ENCODE measurements around the gene PLPPR5. TPM values are rescaled to one million over a fixed set of nuclear protein-coding genes. Genes with fewer than 3 reads are reported as not detected.

PLPPR5 gene
- total RNA-seq, 1 donor from 2014 or later, result 0.17 TPM

DNA sequence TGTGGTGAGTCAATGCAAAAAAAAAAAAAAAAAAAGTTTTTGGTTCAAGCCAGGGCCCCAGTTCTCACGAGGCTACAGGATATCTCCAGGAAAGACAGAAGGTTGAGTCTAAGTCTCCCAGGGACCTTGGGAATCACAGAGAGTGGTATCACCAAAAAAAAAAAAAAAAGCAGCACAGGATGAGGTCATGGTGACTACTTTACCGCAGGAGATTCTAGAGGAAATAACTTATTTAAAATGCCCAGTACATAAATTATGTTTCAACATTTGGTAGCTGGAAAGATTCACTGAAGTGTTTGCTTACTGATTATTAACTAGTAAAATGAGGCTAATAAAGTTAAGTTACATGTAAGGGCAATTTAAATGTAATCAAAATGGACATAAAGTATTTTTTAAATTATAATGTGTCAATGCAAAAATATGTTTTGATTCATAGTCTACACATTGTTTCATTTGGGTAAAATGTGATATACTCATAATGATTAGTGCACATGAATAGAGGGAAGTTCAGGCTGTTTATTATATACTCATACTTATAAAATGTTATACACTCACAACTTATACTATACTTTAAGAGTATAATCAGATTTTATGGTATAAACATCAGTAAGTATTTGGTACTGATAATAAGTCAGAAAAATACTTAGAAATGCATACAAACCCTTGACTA is 84.1 kb downstream of the PLPPR5 start:
- no peak for DNase-seq (ENCODE audit: low read depth)
- no peak overlapping the region for H3K4me3 ChIP-seq (ENCODE audit: low read depth, low read length)
- TF ChIP-seq, protein P1, sequence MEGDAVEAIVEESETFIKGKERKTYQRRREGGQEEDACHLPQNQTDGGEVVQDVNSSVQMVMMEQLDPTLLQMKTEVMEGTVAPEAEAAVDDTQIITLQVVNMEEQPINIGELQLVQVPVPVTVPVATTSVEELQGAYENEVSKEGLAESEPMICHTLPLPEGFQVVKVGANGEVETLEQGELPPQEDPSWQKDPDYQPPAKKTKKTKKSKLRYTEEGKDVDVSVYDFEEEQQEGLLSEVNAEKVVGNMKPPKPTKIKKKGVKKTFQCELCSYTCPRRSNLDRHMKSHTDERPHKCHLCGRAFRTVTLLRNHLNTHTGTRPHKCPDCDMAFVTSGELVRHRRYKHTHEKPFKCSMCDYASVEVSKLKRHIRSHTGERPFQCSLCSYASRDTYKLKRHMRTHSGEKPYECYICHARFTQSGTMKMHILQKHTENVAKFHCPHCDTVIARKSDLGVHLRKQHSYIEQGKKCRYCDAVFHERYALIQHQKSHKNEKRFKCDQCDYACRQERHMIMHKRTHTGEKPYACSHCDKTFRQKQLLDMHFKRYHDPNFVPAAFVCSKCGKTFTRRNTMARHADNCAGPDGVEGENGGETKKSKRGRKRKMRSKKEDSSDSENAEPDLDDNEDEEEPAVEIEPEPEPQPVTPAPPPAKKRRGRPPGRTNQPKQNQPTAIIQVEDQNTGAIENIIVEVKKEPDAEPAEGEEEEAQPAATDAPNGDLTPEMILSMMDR (conservative IDR thresholded peaks at IDR 0.05; ENCODE audit: low read depth, low read length), result no peak

DNA sequence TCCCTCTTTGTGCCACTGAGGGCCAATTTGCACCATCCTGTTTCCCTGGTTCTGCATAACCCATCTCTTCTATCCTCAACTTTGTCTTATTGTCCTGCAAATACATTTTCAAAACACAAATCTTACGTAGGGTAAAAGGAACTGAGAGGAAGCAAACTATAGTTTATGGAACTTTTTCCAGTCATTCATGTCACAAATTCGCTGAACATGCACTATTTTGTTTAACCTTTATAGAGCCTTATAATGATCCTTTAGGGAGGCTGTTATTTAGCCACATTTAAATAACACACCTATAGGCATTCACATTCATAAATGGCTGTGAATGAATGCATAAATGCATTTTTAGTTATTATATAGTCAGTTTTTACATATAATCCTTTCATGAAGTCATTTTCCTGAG is 85.0 kb downstream of the PLPPR5 start:
- H3K4me3 ChIP-seq (ENCODE audit: low read depth, low read length), result no peak overlapping the region
- TF ChIP-seq, protein P1 (conservative IDR thresholded peaks at IDR 0.05; ENCODE audit: low read depth, low read length), result no peak
- no peak for DNase-seq (ENCODE audit: low read depth)

- H3K4me3 ChIP-seq (ENCODE audit: low read depth, low read length), result no peak overlapping the region
- DNase-seq (ENCODE audit: low read depth), result no peak
- TF ChIP-seq, protein P1 (conservative IDR thresholded peaks at IDR 0.05; ENCODE audit: low read depth, low read length), result no peak
Observed at GRCh38 chr1:98919211-98919610, 85.5 kb downstream of the PLPPR5 start.

GRCh38 chr1:98914547-98914946 is 90.1 kb downstream of the PLPPR5 start:
- TF ChIP-seq, protein P1 (conservative IDR thresholded peaks at IDR 0.05; ENCODE audit: low read depth, low read length), result no peak
- no peak for DNase-seq (ENCODE audit: low read depth)
- H3K4me3 ChIP-seq (ENCODE audit: low read depth, low read length), result no peak overlapping the region

- TF ChIP-seq, protein P1 (conservative IDR thresholded peaks at IDR 0.05; ENCODE audit: low read depth, low read length), result no peak
- no peak for DNase-seq (ENCODE audit: low read depth)
Observed at GRCh38 chr1:98910827-98911226, 93.8 kb downstream of the PLPPR5 start.

GRCh38 chr1:98908980-98909379 is 95.7 kb downstream of the PLPPR5 start:
- H3K4me3 ChIP-seq (ENCODE audit: low read depth, low read length), result no peak overlapping the region
- DNase-seq (ENCODE audit: low read depth), result no peak
- TF ChIP-seq, protein P1 (conservative IDR thresholded peaks at IDR 0.05; ENCODE audit: low read depth, low read length), result no peak

More at GRCh38 chr1:98910827-98911226, 93.8 kb downstream of the PLPPR5 start:
- H3K4me3 ChIP-seq (ENCODE audit: low read depth, low read length), result no peak overlapping the region

DNA sequence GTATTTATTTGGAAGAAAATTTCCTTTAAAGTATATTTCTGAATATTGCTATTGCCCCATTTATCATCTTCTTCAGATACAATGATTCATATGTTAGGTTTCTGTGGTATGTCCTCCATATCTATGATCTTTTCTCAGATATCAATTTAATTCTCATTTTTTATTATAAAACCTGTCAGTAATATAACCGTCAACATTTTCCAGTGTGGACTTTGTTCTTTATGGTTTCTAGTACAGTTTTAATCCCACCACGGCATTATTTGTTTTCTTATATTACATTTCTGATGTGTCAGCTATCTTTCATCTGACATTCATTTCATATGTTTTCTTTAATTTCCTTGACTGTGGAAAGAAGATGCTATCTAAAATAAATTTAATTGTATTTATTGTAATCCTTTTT is 97.9 kb downstream of the PLPPR5 start:
- TF ChIP-seq, protein P1 (conservative IDR thresholded peaks at IDR 0.05; ENCODE audit: low read depth, low read length), result no peak
- no peak overlapping the region for H3K4me3 ChIP-seq (ENCODE audit: low read depth, low read length)
- no peak for DNase-seq (ENCODE audit: low read depth)

Measured in epithelial cell of proximal tubule (primary cell).